Cerebellar cortex (tissue), 1 donor: ENCODE results near the gene NTMT1.

Experiments
- DNase-seq: peaks from one replicate; pipeline ENCODE4 v3.0.0-alpha.2; 2015; ENCODE audit warnings: low spot score

The NTMT1 gene

DNA sequence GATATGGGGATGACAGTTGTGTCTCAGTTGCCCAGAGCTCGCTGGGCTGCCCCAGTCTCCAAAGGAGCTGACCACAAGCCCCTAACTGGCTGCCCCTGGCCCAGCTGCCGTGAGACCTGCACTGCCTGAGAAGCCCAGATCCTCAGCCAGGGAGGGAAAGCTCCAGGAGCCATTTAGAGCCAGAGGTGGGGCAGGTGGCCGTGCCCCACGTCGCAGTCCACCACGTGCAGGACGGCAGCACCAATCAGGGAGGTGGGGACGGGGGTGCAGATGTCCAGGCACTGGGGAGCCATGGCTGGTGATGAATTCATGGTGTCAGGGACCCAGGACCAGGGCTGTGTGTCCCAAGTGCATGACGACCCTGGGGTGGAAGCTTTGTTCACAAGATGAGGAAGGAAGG is 52.9 kb downstream of the NTMT1 start:
- DNase-seq, result no peak

DNA sequence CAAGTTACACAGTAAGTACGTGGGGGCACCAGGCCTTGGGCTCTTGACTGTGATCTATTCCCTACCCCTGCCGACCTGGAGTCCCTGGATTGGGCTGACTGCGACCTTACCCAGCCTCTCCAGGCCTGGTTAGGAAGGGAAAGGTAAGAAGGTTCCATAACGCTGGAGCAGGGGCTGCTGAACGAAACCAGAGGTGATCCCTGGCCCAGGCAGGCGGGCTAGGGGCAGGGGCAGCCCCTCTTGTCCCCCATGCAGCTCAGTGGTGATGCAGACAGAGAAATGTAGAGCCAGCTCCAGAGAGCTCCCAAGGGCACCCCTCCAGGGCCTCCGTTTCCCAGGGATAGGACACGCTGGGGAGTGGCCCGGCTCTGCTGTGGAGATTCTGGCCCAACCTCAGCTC is 53.6 kb downstream of the NTMT1 start:
- no peak for DNase-seq

DNA sequence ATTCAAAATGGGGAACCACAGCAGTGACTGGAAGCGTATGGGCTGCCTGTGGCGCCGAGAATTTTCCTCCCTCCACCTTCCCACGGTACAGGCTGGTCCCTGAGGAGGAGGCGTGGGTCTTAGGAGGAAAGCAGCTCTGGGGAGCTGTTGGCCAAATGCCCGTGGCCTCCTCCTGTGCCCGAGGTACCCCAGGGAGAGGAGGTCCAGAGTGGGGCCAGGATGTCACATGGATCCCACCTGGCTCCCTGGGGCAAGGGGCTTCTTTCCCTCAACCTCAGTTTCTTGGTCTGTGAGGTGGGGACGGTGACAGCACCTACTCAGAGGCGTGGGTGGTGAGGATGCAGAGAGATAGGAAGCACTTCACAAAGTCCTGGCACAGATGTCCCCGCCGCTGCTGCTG is 56.0 kb downstream of the NTMT1 start:
- no peak for DNase-seq

DNA sequence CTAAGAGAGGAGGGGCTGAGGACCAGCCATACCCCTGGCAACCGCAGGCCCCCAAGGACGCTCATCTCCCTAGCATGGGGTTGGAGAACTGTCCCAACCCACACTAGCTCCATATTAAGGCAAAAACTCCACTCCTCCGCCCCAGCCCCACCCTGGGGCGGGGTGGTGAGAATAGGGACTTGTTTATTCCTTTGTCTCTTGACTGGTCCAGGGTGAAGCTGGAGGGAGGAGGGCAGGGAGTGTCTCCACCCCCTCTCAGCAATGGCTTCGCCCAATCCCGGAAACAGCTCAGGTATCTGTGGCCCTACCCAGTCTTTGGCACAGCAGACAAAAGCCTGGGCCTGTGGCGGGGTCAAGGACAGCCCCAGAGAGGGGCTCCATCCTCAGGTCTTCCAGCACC is 56.4 kb downstream of the NTMT1 start:
- no peak for DNase-seq

DNA sequence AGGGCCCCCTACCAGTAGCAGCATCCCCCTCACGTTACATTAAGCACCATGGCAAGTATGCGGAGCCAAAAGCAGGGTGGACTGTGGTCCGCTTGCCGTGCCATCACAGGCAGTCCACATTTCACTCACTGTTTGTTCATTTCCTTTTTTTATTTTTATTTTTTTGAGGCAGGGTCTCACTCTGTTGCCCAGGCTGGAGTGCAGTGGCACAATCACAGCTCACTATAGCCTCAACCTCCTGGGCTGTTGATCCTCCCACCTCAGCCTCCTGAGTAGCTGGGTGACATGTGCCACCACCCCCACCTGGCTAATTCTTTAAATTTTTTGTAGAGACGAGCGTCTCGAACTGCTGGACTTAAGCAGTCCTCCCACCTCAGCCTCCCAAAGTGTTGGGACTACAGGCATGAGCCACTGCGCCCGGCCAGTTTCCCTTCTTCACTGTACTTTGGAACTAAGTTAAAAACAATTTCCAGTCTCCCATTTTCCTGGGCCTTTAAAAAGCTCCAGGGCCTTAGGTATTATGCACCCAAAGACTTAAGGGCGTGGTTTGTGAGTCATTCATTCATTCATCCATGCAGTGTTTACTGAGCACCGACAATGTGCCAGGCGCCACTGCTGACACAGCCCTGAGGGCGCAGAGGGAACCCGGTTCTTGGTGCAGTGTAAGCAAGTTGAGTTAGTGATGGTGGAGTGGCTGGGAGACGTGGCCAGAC is 59.4 kb downstream of the NTMT1 start:
- no peak for DNase-seq
